ENCODE measurements around the gene SIM2.

Gene SIM2

DNA sequence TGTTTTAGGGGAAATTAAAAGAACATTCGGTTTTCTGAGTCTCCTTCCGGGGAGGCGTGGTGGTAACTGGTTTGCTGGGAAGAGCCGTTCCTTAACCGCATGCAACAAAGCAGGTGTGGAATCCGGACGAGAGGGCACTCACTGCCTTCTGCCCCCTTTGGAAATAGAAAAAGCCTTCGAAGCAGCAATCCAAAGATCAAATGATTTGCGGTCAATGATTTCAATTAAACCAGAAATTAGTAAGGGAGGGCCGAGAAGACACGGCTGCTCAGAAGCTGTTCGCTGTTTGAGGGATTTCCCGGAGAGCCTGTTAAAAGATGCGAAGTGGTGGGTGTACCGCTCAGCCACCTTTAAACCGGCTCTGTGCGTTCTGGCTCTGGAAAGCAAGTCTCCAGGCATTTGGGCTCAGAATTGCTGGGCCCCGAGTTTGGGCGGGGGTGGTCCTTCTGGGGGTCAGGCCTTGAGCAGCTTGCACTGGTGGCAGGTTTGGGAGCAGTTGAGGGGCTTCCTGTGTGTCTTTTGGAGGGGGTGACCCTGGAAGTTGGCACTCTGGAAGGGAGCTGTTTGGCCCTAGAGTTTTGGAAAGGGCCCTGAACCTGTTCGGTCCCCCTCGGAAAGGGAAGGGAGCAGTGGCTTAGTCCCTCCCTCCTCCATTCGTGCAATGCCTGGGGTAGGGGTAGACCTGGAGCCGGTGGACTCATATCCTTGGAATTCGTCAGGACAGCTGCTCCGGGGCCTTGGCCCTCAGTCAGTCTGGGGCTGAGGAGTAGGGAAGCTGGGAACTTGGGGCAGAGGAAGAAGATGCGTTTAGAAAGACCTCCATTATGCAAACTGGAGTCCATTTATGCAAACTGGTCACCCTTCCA is 3.1 kb downstream of the SIM2 start:
- no peak for DNase-seq

GRCh38 chr21:36702622-36702968 is 3.7 kb downstream of the SIM2 start:
- no peak for DNase-seq

- DNase-seq: no peak
Observed at GRCh38 chr21:36703123-36703522, 4.2 kb downstream of the SIM2 start.

- no peak for DNase-seq
Observed at GRCh38 chr21:36703626-36704280, 4.8 kb downstream of the SIM2 start.

DNA sequence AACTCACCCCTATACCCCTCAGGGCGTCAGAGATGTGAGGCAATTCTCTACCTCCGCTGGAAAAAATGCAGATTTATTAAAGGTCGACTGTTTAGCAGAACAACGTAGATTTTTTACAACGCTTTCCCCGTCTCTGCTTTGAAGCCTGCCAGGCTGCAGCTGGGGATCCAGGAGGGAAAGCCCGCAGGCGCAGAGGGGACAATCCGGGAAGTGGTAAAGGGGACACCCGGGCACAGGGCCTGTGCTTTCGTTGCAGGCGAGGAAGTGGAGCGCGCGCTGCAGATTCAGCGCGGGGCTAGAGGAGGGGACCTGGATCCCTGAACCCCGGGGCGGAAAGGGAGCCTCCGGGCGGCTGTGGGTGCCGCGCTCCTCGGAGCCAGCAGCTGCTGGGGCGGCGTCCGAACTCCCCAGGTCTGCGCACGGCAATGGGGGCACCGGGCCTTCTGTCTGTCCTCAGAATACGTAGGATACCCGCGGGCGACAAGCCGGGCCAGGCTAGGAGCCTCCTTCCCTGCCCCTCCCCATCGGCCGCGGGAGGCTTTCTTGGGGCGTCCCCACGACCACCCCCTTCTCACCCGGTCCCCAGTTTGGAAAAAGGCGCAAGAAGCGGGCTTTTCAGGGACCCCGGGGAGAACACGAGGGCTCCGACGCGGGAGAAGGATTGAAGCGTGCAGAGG is 5.5 kb downstream of the SIM2 start:
- no peak for DNase-seq

- no peak for DNase-seq
Observed at GRCh38 chr21:36704958-36705678, 6.2 kb downstream of the SIM2 start.

DNA sequence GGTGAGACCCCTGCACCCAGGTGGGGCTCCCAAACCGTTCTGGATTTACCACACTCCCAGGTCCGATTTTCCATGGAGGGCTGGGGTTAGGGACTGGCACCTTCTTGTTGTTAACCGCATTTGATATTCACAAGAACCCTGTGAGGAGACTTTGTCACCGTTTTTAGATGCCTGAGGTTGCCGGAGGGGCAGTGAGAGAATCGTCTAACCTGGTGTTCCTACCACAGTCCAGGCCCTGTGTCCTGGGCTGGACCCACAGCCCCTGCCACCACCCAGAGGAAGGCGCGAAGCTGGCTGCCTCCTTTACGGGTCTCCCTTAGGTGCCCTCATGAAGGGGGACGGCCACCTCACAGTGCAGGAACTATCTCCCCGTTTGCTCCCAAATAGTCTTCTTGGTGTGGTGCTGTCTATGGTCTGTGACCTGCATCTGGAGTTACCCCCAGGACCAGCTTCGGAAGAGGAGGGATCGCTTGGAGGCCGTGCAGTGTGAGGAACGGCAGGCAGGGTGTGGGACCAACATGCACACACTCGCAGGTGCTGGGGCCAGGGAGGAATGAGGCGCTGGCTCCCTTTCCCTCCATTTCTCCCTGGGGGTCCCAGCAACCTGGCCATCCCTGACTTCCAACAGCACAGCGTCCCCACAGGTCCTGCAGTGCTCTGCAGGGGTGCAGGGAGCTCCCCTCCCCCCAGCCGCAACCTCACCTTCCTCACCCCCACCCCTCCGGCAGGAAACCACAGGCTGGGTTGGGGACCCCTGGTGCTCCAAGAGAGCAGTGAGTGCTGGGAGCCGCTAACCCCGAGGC is 7.0 kb downstream of the SIM2 start:
- DNase-seq: no peak

- DNase-seq: no peak
Observed at GRCh38 chr21:36706482-36706852, 7.6 kb downstream of the SIM2 start.

DNA sequence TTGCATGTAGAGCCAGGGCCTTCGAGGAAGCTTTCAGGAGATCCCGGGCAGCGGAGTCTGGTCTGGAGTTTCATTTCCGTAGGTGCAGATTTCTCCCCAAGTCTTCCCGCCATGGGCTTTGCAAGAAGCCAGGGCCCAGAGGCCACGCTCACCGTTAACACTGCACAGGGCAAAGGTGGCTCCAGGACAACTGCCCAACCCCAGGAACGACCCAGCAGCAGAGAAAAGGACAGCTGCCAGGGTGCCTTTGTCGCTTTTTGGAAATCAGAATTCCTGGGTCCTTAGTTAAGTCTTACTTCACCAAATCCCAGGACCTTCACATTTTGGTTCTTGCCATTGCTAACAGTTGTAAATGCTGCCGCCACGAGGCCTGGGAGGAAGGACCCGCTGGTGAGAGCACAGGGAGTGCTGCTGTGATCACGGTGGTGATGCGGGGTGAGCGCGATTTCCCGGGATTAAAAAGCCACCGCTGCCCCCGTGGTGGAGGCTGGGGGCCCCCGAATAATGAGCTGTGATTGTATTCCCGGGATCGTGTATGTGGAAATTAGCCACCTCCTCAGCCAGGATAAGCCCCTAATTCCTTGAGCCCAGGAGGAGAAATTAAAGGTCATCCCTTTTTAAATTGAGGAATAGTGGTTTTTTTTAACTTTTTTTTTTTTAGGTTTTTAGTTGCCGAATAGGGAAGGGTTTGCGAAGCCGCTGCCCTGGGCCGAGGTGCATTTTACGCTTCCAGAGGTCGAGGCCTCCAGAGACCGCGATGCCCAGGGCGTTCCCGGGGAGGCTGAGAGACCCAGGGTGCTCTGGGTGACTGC is 8.2 kb downstream of the SIM2 start:
- no peak for DNase-seq

DNA sequence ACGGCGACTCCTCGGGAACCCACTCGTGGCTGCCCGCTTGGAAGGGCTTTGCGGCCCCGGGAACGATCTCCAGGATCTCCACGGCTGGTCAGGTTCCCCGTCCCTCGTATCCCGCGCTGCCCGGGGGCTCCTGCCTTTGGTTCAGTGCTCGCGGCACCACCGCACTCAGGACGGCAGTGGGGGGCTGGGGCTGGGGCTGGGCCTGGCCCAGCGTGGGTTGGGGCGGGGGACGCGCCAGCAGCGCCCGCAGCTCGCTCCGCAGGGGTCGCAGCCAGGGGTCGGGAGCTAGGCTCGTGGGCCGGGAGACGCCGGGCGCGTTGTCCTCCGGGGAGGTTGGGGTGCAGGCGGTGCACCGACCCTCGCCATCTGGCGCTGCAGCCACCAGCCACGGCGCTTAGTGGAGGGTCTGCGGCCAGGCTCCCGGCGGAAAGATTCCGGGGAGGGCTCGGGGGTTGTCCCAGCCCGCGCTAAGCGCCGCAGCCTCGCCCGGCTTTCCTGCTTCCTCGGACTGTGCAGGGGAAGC is 8.9 kb downstream of the SIM2 start:
- DNase-seq: no peak

DNA sequence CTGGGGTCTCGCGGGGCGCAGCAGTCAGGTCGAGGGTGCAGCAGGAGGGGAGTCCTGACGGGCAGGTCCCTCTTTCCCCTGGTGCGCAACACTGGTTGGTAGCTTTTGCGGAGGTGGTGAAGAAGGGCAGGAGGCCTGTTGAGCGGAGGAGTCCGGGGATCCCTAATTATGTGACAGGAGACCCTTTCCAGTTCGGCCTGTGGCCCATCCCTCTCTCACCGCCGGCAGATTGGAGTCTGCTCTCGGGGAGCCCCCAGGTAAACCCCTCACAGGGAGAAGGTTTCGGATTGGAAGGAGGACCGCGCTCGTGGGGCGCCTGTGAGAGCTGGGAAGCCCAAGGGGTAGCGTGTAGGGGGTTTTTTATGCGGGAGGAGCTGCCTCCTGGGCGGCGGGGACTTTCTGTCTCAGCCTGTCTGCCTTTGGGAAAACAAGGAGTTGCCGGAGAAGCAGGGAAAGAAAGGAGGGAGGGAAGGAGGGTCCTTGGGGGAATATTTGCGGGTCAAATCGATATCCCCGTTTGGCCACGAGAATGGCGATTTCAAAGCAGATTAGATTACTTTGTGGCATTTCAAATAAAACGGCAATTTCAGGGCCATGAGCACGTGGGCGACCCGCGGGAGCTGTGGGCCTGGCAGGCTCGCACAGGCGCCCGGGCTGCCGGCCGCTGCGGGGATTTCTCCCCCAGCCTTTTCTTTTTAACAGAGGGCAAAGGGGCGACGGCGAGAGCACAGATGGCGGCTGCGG is 9.5 kb downstream of the SIM2 start:
- DNase-seq: no peak

DNA sequence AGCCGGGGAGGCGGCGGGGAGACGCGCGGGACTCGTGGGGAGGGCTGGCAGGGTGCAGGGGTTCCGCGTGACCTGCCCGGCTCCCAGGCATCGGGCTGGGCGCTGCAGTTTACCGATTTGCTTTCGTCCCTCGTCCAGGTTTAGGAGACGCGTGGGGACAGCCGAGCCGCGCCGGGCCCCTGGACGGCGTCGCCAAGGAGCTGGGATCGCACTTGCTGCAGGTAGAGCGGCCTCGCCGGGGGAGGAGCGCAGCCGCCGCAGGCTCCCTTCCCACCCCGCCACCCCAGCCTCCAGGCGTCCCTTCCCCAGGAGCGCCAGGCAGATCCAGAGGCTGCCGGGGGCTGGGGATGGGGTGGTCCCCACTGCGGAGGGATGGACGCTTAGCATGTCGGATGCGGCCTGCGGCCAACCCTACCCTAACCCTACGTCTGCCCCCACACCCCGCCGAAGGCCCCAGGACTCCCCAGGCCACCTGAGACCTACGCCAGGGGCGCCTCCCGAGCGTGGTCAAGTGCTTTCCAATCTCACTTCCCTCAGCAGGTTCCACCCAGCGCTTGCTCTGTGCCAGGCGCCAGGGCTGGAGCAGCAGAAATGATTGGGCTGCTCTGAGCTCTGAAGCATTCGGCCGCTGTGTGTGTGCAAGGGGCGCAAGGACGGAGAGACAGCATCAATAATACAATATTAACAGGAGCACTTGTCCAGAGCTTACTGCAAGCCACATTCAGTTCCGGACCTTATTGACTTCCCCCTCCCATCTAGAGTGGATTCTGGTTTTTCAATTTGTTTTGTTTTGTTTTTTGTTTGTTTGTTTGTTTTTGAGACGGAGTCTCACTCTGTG is 10.3 kb downstream of the SIM2 start:
- no peak for DNase-seq

DNA sequence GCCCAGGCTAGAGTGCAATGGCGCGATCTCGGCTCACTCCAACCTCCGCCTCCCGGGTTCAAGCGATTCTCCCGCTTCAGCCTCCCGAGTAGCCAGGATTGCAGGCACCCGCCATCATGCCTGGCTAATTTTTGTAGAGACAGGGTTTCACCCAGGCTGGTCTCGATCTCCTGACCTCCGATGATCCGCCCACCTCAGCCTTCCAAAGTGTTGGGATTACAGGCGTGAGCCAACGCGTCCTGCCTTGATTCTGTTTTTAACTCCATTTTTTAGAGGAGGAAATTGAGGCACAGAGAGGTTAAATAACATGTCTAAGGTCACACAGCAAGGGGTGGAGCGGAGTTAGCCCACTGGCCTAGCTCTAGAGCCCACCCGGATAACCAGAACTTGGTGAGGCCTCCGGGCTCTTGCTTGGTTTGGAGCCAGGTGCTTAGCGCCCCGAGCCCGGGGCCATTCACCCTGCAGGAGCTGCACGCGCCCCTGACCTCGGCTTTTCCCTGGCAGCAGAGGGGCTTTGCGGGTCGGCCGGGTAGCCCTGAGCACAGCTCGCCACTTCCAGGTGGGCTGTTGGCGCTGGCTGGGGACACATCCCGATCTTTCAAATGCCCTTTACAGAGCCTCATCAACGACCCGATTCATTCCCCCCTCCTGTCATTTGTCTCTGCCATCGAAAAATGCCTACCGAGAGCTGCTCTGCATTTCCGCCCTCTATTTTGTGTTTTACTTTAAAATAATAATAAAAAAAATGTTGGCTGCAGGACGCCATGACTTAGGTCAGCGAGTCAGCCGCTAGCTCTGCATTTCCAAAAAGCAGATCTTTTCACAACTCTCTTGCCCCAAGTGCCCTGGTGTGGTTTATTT is 11.2 kb downstream of the SIM2 start:
- DNase-seq: no peak

DNA sequence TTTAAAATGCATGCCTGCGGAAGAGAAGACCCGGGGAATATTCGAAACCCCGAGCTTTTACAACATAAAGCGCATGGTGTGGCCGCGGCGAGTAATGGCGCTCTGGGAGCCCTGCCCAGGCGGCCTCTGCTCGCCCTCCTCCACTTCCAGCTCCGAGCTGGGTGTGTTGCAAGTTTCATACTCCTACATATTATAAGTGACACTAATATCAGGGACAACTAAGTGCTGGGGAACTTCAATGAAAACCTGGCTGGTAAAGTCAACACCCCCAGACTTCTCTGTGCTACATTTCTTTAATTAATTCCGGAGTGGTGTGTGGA is 11.8 kb downstream of the SIM2 start:
- no peak for DNase-seq

GRCh38 chr21:36713746-36714145 is 14.8 kb downstream of the SIM2 start:
- DNase-seq: no peak

GRCh38 chr21:36716387-36716786 is 17.5 kb downstream of the SIM2 start:
- no peak for DNase-seq

GRCh38 chr21:36716836-36717235 is 17.9 kb downstream of the SIM2 start:
- DNase-seq: no peak

DNA sequence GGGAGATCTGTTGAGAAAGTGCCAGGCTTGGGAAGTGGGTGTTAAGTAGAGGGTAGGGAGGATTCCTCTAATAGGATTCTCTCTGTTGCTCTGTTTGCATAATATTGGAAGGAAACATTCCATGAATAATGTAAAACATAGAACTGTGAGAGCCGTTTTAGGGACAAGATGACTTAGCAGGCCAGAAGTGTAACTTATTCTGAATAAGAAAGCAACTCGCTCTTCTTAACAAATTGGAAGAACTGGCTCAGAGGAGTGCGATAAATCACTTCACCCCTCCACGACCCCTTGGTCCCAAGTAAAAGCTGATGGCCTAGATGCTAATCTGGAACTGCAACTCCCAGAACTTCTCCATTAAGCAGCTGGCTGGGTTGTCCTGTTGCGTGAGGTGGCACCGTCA is 19.1 kb downstream of the SIM2 start:
- no peak for DNase-seq

- DNase-seq: no peak
Observed at GRCh38 chr21:36718951-36719501, 20.1 kb downstream of the SIM2 start.
